NCI-H69 (cell line): ENCODE results near the gene RANBP17.
A peak's percentile ranks its signal among the peaks of the same experiment; 100 is the strongest.
"Not testable (repeated sequence)": the region's sequence is repeated elsewhere in the genome, so short reads cannot be mapped to it uniquely, and the experiment has no call there.

Experiments
- DNase-seq: peaks from one replicate; lab custom pipeline; 2025; lab: John Stamatoyannopoulos, UW

The RANBP17 gene

GRCh38 chr5:170861917-170862766 is at the start of gene RANBP17:
Gene RANBP17, plus strand, starts transcription at chr5:170862018.
- peak; percentile 92 for DNase-seq

GRCh38 chr5:170813231-170813630 is 48.6 kb upstream of the RANBP17 start:
- DNase-seq = no peak

GRCh38 chr5:170817195-170817594 is 44.6 kb upstream of the RANBP17 start:
- DNase-seq = no peak

DNA sequence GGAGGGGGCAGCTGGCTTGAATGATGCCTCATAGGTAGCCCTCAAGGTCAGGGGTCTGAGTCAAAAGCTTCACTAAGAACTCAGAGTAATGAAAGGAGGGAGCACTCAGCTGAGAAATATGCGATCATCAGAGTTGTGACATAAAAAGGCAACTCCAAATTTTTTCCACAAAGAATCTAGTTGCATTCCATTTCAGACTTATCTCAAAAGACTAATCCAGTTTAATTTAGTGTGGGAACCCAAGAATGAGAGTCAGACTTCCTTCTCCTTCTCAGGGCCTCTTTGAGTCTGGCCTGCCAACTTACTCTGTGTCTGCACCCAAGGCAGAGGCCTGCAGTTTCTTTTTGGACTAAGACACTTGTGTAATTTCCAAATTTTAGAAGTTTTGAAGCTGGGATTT is 43.6 kb upstream of the RANBP17 start:
- DNase-seq = no peak

DNA sequence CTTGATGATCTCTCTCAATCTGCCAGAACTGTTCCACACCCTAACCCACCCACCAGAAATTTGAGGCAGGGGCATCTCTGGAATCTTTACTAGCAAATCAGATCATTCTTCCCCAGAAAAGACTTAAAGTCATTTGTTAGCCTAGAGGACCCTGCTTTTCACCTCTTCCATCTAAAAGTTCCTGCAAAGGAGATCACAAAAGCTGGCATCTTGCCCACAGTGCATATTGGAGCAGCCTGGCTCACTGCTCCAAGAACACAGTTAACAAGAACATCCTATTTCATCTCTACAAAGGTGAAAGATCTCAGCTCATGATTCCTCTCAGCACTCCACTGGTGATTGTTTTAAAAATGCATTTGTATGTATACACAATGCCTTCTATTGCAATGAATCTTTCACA is 42.0 kb upstream of the RANBP17 start:
- DNase-seq = peak; percentile 41

- no peak for DNase-seq
These were observed 40.5 kb upstream of the RANBP17 start for GRCh38 chr5:170821257-170821800.

DNA sequence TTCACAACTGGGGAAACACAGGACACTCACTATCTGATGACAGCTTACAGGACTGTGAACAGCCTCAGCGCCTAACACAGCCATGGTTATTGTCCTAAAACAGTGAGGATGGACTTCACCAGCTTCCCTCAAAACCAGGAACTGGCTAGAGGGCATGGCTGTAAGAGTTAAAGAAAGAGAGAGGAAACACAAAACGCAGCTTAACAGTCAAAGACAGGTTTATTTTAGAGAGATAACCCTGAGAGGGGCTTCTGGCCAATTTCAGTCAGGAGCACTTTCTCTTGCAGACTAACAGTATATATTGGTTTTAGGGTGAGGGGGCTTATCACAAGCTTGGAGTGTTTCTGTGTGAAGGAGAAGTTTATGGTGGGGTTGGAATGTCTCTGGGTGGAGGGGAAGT is 35.7 kb upstream of the RANBP17 start:
- no peak for DNase-seq

DNA sequence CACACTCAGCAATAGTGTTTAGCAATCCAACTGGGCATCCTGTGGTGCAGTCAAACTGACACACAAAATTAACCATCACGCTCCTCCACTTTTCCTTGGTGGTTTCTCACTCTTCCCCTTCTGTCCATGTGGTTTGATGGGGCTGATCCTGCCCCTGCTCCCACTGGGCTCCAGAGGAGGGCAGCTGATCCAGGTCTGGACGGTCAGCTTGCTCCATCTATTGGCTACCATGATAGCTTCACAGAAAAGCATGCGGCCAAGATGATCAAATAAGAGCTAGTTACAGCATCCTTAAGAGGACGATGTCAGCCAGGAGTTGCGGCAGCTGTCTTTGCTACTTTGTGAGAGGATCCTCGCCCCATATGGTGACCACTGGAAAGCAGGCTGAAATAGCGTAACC is 29.6 kb upstream of the RANBP17 start:
- no peak for DNase-seq

GRCh38 chr5:170833981-170834380 is 27.8 kb upstream of the RANBP17 start:
- not testable (repeated sequence) for DNase-seq

- peak; percentile 31 for DNase-seq
These were observed 25.6 kb upstream of the RANBP17 start for GRCh38 chr5:170836226-170836625.

GRCh38 chr5:170843870-170844269 is 17.9 kb upstream of the RANBP17 start:
- no peak for DNase-seq

- DNase-seq = no peak
These were observed 17.2 kb upstream of the RANBP17 start for GRCh38 chr5:170844651-170845050.

GRCh38 chr5:170846416-170846815 is 15.4 kb upstream of the RANBP17 start:
- DNase-seq = no peak

DNA sequence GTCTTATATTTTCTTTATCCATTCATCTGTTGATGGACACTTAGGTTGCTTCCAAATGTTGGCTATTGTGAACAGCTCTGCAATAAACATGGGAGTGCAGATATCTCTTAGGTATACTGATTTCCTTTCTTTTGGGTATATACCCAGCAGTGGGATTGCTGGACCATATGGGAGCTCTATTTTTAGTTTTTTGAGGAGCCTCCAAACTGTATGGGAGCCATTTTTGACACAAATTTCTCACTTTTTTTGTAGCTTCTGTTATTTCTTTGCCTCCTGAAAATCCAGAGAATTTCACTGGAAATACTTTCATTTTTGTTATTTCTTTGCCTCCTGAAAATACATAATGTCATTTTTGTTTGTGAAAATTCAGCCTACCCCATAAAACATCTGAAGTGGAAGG is 15.0 kb upstream of the RANBP17 start:
- DNase-seq = no peak

GRCh38 chr5:170848033-170848432 is 13.8 kb upstream of the RANBP17 start:
- peak; percentile 12 for DNase-seq

- DNase-seq = no peak
These were observed 12.4 kb upstream of the RANBP17 start for GRCh38 chr5:170849374-170849773.

- DNase-seq = no peak
These were observed 7.3 kb upstream of the RANBP17 start for GRCh38 chr5:170854566-170854965.

DNA sequence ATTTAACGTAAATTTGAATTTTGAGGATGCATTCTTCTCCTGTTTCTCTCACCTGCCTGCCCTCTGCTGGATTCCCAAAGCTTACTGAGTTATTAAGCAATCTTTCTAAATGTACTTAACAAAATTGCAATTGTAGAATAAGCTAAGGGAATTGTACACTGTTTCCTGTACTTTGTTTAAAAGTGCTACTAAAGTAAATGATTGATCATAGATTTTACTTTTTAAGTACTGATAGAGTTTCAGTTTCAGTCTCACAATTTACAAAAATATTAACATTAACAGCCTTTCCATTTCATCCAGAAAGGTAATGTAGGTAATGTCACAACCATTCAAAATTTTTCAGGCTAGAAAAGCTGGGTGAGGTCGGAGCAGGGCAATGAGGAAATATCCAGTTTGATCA is 4.8 kb upstream of the RANBP17 start:
- DNase-seq = no peak

- no peak for DNase-seq
These were observed 1.4 kb upstream of the RANBP17 start for GRCh38 chr5:170860415-170860814.

GRCh38 chr5:170860818-170861666 is 776 bp upstream of the RANBP17 start:
- DNase-seq = no peak

DNA sequence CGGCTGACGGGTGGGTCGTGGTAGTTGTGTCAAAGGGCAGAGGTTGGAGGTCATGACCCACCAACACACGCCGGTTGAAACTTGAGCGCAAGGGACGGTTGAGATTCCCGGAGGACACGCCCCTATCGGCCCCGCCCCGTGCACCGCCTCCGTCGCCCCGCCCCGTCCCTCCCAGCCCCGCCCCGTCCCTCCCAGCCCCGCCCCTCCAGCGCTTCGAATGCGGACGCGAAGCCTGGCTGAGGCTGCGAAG is 226 bp upstream of the RANBP17 start:
- DNase-seq = no peak

DNA sequence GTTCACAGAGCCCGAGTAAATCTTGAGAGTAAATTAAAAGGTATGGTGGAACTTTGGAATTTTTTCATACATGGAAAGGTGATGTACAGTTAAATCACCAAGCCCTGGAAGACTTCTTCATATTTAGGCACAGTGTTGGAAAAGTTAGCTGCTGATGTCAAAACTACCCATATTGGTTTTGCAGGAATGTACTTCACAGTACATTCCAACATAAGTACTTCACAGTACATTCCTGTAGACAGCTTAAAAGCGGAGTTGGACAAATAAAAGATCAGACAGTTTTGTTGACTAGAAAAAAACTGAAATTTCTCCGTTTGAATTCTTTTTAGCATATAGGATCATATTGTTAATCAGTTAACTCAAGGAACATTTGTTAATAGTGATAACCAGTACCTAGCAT is 1.8 kb downstream of the RANBP17 start:
- no peak for DNase-seq

- DNase-seq = no peak
These were observed 3.8 kb downstream of the RANBP17 start for GRCh38 chr5:170865622-170866021.
